22Rv1 (cell line): ENCODE measurements around the gene ICA1.

Experiments used
- CTCF ChIP-seq: fragments of 450-650 bp; IDR thresholded peaks from 2 replicates; pipeline ENCODE4 v1.5.1; 2017; ENCODE audit warnings: mild to moderate bottlenecking
- ZFX ChIP-seq: fragments of 450-650 bp; IDR thresholded peaks from 2 replicates; pipeline ENCODE4 v1.6.1; 2017; ENCODE audit warnings: antibody characterized with exemption, borderline replicate concordance

GRCh38 chr7:8209353-8209752, 52.6 kb downstream of the ICA1 start:
- TF ChIP-seq CTCF (no peak), ZFX (no peak)
